Measurements from ENCODE around the gene EPS8L1.
A peak's percentile ranks its signal among the peaks of the same experiment; 100 is the strongest.
"Not testable (repeated sequence)": the region's sequence is repeated elsewhere in the genome, so short reads cannot be mapped to it uniquely, and the experiment has no call there.

The EPS8L1 gene

DNA sequence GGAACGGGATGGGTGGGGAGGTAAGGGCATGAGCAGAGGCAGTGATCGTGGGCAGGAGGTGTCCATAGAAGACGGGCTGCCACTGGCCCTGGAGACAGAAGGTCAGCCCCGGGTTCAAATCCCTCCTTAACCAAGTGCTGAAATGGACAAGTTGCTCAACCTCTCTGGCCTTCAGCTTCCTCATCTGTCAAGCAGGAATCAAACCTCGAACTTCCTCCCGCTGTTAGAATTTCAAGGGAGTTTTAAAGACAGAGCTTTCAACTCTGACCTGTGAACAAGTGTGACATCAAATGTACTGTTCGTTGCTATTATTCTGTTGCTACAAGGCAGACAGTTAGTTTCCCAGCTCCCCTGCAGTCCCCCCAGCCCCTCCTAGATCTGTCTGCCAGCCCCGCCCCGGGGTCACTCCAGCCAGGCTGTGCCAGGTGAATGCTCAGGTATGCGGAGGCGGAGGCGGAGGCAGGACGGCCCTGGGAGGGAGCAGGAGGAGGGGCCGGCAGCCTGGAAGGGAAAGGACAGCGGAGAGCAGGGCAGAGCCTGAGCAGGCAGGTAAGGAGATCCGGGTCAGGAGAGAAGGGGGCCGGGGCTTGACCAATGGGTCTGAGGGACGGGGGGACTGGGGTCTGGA, at the start of gene EPS8L1:
Gene EPS8L1 (plus strand): TSS at position 499 of the 628 bp plus-strand sequence. CDS start 576 bp downstream, outside the sequence.
- no peak for DNase-seq (ENCODE audit: low read depth)

DNA sequence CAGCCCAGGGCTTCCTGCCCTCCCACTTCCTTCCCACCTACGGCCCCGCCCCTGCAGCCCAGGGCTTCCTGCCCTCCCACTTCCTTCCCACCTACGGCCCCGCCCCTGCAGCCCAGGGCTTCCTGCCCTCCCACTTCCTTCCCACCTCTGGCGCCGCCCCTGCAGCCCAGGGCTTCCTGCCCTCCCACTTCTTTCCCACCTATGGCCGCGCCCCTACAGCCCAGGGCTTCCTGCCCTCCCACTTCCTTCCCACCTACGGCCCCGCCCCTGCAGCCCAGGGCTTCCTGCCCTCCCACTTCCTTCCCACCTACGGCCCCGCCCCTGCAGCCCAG, 48.6 kb upstream of the EPS8L1 start:
- not testable (repeated sequence) for DNase-seq (ENCODE audit: low read depth)

DNA sequence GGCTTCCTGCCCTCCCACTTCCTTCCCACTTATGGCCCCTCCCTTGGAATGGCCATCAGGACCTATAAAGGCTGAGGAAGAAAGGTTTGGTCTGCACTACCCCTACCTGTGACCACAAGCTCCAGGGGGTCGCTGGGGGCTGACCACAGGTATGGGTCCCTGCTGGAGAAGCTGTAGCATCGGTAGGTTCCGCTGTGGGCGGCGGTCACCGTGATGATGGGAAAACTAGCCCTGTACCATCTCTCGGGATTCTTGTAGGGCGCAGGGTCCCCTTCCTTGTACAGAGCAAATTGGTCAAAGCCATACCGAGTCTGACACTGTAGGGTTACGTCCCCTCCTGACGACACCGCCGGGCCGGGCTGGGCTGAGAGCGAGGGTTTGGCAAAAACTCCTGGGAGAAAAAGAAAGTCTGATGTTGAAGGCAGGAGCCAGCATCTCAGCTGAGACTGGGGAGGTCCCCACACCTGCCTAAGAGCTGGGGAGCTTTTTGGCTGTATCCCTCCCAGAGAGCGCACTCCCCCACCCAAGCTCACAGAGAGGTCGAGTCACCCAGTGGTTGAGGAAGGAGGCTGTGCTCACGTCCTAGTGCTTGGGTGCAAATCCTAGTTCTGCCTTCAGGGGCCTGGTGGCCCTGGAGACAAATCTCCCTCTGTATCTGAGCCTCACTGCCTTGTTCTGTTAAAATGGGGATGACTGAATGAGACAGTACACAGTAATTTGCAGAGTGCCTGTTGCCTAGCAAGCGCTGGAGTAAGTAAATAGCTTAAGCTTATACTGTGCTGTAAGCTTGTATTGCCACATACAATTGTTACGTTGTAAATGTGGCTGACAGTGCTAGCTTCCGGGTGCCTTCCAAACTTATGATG, 48.0 kb upstream of the EPS8L1 start:
- peak; percentile 47 for DNase-seq (ENCODE audit: low read depth)

- DNase-seq (ENCODE audit: low read depth): no peak
Measured at GRCh38 chr19:55028757-55029156, 46.9 kb upstream of the EPS8L1 start.

- no peak for DNase-seq (ENCODE audit: low read depth)
Measured at GRCh38 chr19:55031178-55031577, 44.5 kb upstream of the EPS8L1 start.

- no peak for DNase-seq (ENCODE audit: low read depth)
Measured at GRCh38 chr19:55032170-55032800, 43.4 kb upstream of the EPS8L1 start.

- DNase-seq (ENCODE audit: low read depth): not testable (repeated sequence)
Measured at GRCh38 chr19:55032976-55033643, 42.6 kb upstream of the EPS8L1 start.

DNA sequence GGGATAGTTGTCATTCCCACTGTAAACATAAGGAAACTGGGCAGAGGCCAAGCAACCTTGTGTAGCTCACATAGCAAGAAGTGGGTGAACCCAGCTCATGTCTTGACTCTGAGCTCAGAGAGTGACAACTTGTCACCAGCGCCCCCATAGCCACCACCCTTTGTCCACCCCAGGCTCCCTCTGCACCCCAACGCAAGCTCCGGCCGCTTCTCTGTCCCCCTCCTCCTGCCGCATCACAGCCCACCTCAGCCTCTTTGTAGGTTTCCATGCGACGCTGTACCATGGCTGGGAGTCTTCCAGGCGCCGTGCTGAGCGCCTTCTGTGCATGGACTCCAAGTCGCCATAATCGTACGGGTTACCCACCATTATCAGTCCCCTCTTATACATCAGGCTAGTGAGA, 40.9 kb upstream of the EPS8L1 start:
- DNase-seq (ENCODE audit: low read depth): no peak

GRCh38 chr19:55036058-55036457, 39.6 kb upstream of the EPS8L1 start:
- DNase-seq (ENCODE audit: low read depth): no peak

GRCh38 chr19:55037603-55038002, 38.1 kb upstream of the EPS8L1 start:
- not testable (repeated sequence) for DNase-seq (ENCODE audit: low read depth)

- not testable (repeated sequence) for DNase-seq (ENCODE audit: low read depth)
Measured at GRCh38 chr19:55040654-55041053, 35.0 kb upstream of the EPS8L1 start.

GRCh38 chr19:55041244-55041626, 34.4 kb upstream of the EPS8L1 start:
- no peak for DNase-seq (ENCODE audit: low read depth)

DNA sequence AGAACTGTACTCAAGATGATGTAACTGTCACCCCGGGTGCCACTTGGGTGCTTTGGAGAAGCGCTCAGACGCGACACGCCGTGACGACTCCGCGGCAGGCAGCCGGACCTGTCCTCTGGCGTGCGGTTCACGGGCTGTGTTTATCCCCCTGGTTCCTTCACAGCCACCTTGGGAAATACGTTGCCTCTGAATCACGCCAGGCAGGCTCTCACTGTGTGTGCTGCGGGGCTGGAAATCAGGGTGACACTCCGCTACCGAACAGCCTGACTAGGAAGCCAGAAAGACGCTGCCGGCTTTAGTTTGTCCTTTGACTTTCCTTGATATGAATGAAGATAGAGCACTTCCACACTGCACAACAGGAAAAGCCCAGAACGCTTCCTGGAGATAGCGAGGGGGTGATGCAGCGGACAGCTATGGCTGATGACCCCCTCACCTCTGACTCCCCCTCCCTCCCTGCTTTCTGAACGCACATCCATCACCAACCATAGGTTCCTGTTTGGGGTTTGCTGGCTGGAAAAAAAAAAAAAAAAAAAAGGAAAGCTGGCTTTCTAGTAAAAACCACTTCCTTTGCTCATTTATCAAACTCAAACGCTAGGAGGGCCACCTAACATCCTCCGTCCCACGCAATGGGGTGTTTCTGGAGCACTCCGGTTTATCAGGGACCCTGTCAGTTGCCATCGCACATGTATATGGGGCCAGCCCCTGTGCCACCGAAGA, 33.9 kb upstream of the EPS8L1 start:
- DNase-seq (ENCODE audit: low read depth): peak; percentile 96

GRCh38 chr19:55042344-55042678, 33.4 kb upstream of the EPS8L1 start:
- DNase-seq (ENCODE audit: low read depth): no peak

GRCh38 chr19:55042688-55043087, 33.0 kb upstream of the EPS8L1 start:
- no peak for DNase-seq (ENCODE audit: low read depth)

GRCh38 chr19:55044286-55044685, 31.4 kb upstream of the EPS8L1 start:
- no peak for DNase-seq (ENCODE audit: low read depth)

- no peak for DNase-seq (ENCODE audit: low read depth)
Measured at GRCh38 chr19:55044771-55045716, 30.6 kb upstream of the EPS8L1 start.

GRCh38 chr19:55046975-55047622, 28.6 kb upstream of the EPS8L1 start:
- DNase-seq (ENCODE audit: low read depth): no peak

GRCh38 chr19:55047951-55048350, 27.7 kb upstream of the EPS8L1 start:
- no peak for DNase-seq (ENCODE audit: low read depth)

GRCh38 chr19:55048446-55048845, 27.2 kb upstream of the EPS8L1 start:
- DNase-seq (ENCODE audit: low read depth): no peak
